ENCODE measurements around the gene PDRG1.
"Not testable (repeated sequence)": the region's sequence is repeated elsewhere in the genome, so short reads cannot be mapped to it uniquely, and the experiment has no call there.

Gene PDRG1

GRCh38 chr20:31966991-31967655 lies 15.3 kb upstream of the PDRG1 start:
- DNase-seq = no peak

GRCh38 chr20:31963889-31964288 lies 12.0 kb upstream of the PDRG1 start:
- no peak for DNase-seq

- no peak for DNase-seq
Observed at GRCh38 chr20:31962761-31963160, 10.9 kb upstream of the PDRG1 start.

- no peak for DNase-seq
Observed at GRCh38 chr20:31956556-31957526, 5.0 kb upstream of the PDRG1 start.

- DNase-seq = no peak
Observed at GRCh38 chr20:31954500-31954899, 2.7 kb upstream of the PDRG1 start.

- DNase-seq = no peak
Observed at GRCh38 chr20:31953556-31954148, 1.8 kb upstream of the PDRG1 start.

GRCh38 chr20:31951203-31951529 lies 680 bp downstream of the PDRG1 start:
- DNase-seq = no peak

- DNase-seq = no peak
Observed at GRCh38 chr20:31949877-31950646, 1.8 kb downstream of the PDRG1 start.

GRCh38 chr20:31948008-31948407 lies 3.8 kb downstream of the PDRG1 start:
- DNase-seq = no peak

GRCh38 chr20:31945785-31946184 lies 6.1 kb downstream of the PDRG1 start:
- peak; percentile 3 for DNase-seq

GRCh38 chr20:31945319-31945718 lies 6.5 kb downstream of the PDRG1 start:
- DNase-seq = no peak

GRCh38 chr20:31943052-31943471 lies 8.8 kb downstream of the PDRG1 start:
- DNase-seq = peak; percentile 55

- DNase-seq = no peak
Observed at GRCh38 chr20:31939661-31940060, 12.2 kb downstream of the PDRG1 start.

- DNase-seq = no peak
Observed at GRCh38 chr20:31937820-31938219, 14.0 kb downstream of the PDRG1 start.

GRCh38 chr20:31936420-31936819 lies 15.4 kb downstream of the PDRG1 start:
- no peak for DNase-seq

GRCh38 chr20:31934968-31935764 lies 16.7 kb downstream of the PDRG1 start:
- DNase-seq = no peak

GRCh38 chr20:31934491-31934890 lies 17.4 kb downstream of the PDRG1 start:
- DNase-seq = no peak

GRCh38 chr20:31933698-31934097 lies 18.1 kb downstream of the PDRG1 start:
- no peak for DNase-seq

GRCh38 chr20:31930779-31931178 lies 21.1 kb downstream of the PDRG1 start:
- no peak for DNase-seq

- not testable (repeated sequence) for DNase-seq
Observed at GRCh38 chr20:31929631-31930030, 22.2 kb downstream of the PDRG1 start.

- no peak for DNase-seq
Observed at GRCh38 chr20:31927627-31928159, 24.2 kb downstream of the PDRG1 start.

- DNase-seq = no peak
Observed at GRCh38 chr20:31926493-31926892, 25.4 kb downstream of the PDRG1 start.
